A549 (cell line): ENCODE measurements around the gene SNRK.

Experiments
- CEBPB ChIP-seq, 2 experiments: fragments of >200 bp in 1 of 2; sonication (Bioruptor Twin) in 1 of 2; formaldehyde crosslinking in 1 of 2; IDR thresholded peaks; 2 replicates each; pipeline ENCODE4 v1.6.1; 2012 to 2016
- CTCF ChIP-seq: fragments of >200 bp; sonication (Bioruptor Twin); formaldehyde crosslinking; IDR thresholded peaks from 3 replicates; pipeline ENCODE4 v1.5.1; 2016
- ESRRA ChIP-seq: fragments of 150-350 bp; IDR thresholded peaks from 2 replicates; pipeline ENCODE4 v1.6.1; 2014; ENCODE audit warnings: mild to moderate bottlenecking, low read length, borderline replicate concordance
- FOSL2 ChIP-seq, 2 experiments: fragments of 450-650 bp in 1 of 2; fragments of >200 bp in 1 of 2; sonication (Bioruptor Twin) in 1 of 2; formaldehyde crosslinking; IDR thresholded peaks; 2 replicates each; pipeline versions ENCODE4 v1.5.0 to v1.6.1; 2016 to 2020; ENCODE audit warnings: mild to moderate bottlenecking in 1 of 2, moderate library complexity in 1 of 2
- HOXB13 ChIP-seq: fragments of 250-450 bp; sonication (Bioruptor Pico); IDR thresholded peaks from 2 replicates; pipeline ENCODE4 v1.5.0; 2020; ENCODE audit warnings: low read depth, mild to moderate bottlenecking, moderate library complexity
- JUN ChIP-seq, 2 experiments: fragments of >200 bp; sonication (Bioruptor Twin); formaldehyde crosslinking; IDR thresholded peaks; 2 replicates in 1 of 2; 3 replicates in 1 of 2; pipeline ENCODE4 v1.6.1; 2016 to 2017
- POLR2A ChIP-seq: IDR thresholded peaks from 2 replicates; pipeline ENCODE4 v1.6.1; 2012; ENCODE audit warnings: mild to moderate bottlenecking, low read length
- RCOR1 ChIP-seq: fragments of 150-350 bp; IDR thresholded peaks from 2 replicates; pipeline ENCODE4 v1.6.1; 2014; ENCODE audit warnings: antibody characterized with exemption, low read length, low read depth
- RNF2 ChIP-seq: fragments of 200-600 bp; sonication (generic); IDR thresholded peaks from 2 replicates; pipeline ENCODE4 v1.6.1; 2016; ENCODE audit warnings: low read depth, mild to moderate bottlenecking, antibody characterized with exemption, moderate library complexity, borderline replicate concordance
- ZFP36 ChIP-seq: fragments of 450-650 bp; IDR thresholded peaks from 2 replicates; pipeline ENCODE4 v1.6.1; 2014; ENCODE audit warnings: borderline replicate concordance; ENCODE audit not compliant: partially characterized antibody
- TF ChIP-seq, protein P1 (sequence below): fragments of 200-600 bp; sonication (generic); IDR thresholded peaks from 2 replicates; pipeline ENCODE4 v1.6.1; 2016; ENCODE audit warnings: antibody characterized with exemption, mild to moderate bottlenecking, moderate library complexity
- TF ChIP-seq, protein P2 (sequence below): IDR thresholded peaks from 2 replicates; pipeline ENCODE4 v1.6.1; 2012

DNA sequence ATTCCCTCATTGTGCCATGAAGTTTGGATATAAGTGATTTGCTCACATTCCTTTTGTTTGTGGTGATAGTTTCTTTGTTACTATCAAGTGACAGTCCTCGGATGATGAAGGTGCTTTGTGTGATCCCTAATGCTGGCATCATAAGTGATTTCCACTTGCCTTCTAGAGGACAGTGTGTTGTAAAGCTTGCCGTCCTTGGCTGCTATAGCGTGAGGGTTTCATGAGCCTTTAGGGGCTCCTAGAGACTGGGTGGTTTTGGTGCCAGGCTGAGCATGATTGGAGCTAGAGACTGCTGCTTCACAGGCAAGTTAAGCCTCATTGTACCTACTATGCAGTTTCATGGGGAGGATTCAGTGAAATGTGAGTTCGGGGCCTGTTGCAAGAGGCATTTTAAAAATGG, 12.4 kb downstream of the SNRK start:
- TF ChIP-seq CTCF: no peak
- no peak for TF ChIP-seq POLR2A
- no peak for TF ChIP-seq RCOR1
- TF ChIP-seq RNF2: no peak
- no peak for TF ChIP-seq ZFP36
- TF ChIP-seq, protein P1, sequence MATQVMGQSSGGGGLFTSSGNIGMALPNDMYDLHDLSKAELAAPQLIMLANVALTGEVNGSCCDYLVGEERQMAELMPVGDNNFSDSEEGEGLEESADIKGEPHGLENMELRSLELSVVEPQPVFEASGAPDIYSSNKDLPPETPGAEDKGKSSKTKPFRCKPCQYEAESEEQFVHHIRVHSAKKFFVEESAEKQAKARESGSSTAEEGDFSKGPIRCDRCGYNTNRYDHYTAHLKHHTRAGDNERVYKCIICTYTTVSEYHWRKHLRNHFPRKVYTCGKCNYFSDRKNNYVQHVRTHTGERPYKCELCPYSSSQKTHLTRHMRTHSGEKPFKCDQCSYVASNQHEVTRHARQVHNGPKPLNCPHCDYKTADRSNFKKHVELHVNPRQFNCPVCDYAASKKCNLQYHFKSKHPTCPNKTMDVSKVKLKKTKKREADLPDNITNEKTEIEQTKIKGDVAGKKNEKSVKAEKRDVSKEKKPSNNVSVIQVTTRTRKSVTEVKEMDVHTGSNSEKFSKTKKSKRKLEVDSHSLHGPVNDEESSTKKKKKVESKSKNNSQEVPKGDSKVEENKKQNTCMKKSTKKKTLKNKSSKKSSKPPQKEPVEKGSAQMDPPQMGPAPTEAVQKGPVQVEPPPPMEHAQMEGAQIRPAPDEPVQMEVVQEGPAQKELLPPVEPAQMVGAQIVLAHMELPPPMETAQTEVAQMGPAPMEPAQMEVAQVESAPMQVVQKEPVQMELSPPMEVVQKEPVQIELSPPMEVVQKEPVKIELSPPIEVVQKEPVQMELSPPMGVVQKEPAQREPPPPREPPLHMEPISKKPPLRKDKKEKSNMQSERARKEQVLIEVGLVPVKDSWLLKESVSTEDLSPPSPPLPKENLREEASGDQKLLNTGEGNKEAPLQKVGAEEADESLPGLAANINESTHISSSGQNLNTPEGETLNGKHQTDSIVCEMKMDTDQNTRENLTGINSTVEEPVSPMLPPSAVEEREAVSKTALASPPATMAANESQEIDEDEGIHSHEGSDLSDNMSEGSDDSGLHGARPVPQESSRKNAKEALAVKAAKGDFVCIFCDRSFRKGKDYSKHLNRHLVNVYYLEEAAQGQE: no peak
- no peak for TF ChIP-seq ESRRA
- no peak for TF ChIP-seq CEBPB (IDR thresholded peaks at IDR 0.05)
- no peak for TF ChIP-seq HOXB13 (CRISPR knock-in tag)
- TF ChIP-seq FOSL2 (IDR thresholded peaks at IDR 0.05): no peak
- TF ChIP-seq FOSL2 (CRISPR knock-in tag; IDR thresholded peaks at IDR 0.05): no peak
- no peak for TF ChIP-seq JUN (IDR thresholded peaks at IDR 0.05)
- TF ChIP-seq, protein P2, sequence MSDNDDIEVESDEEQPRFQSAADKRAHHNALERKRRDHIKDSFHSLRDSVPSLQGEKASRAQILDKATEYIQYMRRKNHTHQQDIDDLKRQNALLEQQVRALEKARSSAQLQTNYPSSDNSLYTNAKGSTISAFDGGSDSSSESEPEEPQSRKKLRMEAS: no peak
